HG03521 (cell line): ENCODE data around the gene LDB1.

Experiments used
- ATAC-seq: cut with Tn5 transposase; IDR thresholded peaks from one replicate; pipeline ENCODE4 v1.9.1; 2021; ENCODE audit warnings: mild to moderate bottlenecking, moderate library complexity; ENCODE audit not compliant: unreplicated experiment

LDB1 gene

GRCh38 chr10:102114861-102115618 lies 5.1 kb downstream of the LDB1 start:
- peak; percentile 59 for ATAC-seq

- peak; percentile 12 for ATAC-seq
These were observed 6.0 kb downstream of the LDB1 start for GRCh38 chr10:102113956-102114857.

- ATAC-seq, result no peak
These were observed 6.8 kb downstream of the LDB1 start for GRCh38 chr10:102113261-102113955.

GRCh38 chr10:102112210-102112817 lies 7.9 kb downstream of the LDB1 start:
- ATAC-seq, result no peak

- ATAC-seq, result no peak
These were observed 8.9 kb downstream of the LDB1 start for GRCh38 chr10:102111276-102111675.

GRCh38 chr10:102109166-102110116 lies 10.7 kb downstream of the LDB1 start:
- ATAC-seq, result no peak

GRCh38 chr10:102106998-102107397 lies 13.2 kb downstream of the LDB1 start:
- no peak for ATAC-seq

GRCh38 chr10:102102421-102102820 lies 17.7 kb downstream of the LDB1 start:
- no peak for ATAC-seq

- ATAC-seq, result no peak
These were observed 19.0 kb downstream of the LDB1 start for GRCh38 chr10:102101152-102101551.

- no peak for ATAC-seq
These were observed 23.7 kb downstream of the LDB1 start for GRCh38 chr10:102096449-102096848.

- ATAC-seq, result no peak
These were observed 29.4 kb downstream of the LDB1 start for GRCh38 chr10:102090772-102091171.

GRCh38 chr10:102086196-102086595 lies 34.0 kb downstream of the LDB1 start:
- no peak for ATAC-seq

GRCh38 chr10:102085336-102085735 lies 34.8 kb downstream of the LDB1 start:
- no peak for ATAC-seq

- no peak for ATAC-seq
These were observed 36.6 kb downstream of the LDB1 start for GRCh38 chr10:102083541-102083940.

GRCh38 chr10:102072673-102073527 lies 47.3 kb downstream of the LDB1 start:
- ATAC-seq, result no peak

GRCh38 chr10:102069071-102069470 lies 51.1 kb downstream of the LDB1 start:
- no peak for ATAC-seq

- no peak for ATAC-seq
These were observed 52.0 kb downstream of the LDB1 start for GRCh38 chr10:102068216-102068615.

GRCh38 chr10:102067091-102067916 lies 52.9 kb downstream of the LDB1 start:
- no peak for ATAC-seq
